NCI-H524 (cell line): ENCODE data around the gene DLG1.
A peak's percentile ranks its signal among the peaks of the same experiment; 100 is the strongest.

Experiments
- DNase-seq, 2 experiments: peaks; one replicate each; lab custom pipeline; 2025; lab: John Stamatoyannopoulos, UW

Gene DLG1

DNA sequence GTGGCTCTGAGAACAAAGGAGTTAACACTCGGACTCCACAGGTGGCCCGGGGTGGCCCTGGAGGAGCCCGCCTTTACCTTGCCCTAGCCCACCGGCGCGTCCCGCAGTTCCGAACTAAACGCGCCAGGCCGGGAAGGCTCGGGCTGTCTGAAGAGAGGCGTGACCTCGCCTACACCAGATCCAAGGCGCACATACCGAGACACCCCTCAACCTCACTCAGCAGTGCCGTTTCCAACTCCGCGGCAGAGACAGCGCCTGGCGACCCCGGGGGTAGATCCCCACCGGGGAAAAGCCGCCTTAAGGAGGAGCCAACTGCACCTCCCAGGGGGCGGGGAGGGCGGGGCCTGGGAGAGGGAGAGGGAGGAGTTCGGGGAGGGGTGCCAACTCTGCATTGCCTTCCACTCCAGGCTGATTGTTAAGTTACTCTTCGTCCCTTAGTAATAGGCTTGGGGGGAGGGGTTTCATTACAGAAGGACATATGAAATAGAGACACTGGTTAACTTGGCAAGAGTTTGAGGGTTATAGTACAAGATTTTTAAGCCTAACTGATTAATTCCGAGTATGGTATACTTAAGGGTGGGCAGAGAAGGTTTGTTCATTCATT is at the start of gene DLG1:
Gene DLG1, minus strand, starts transcription at position 272 of the 604 bp plus-strand sequence. CDS start 1,408 bp downstream, outside the sequence.
- peak; percentile 93 to 94 for DNase-seq

DNA sequence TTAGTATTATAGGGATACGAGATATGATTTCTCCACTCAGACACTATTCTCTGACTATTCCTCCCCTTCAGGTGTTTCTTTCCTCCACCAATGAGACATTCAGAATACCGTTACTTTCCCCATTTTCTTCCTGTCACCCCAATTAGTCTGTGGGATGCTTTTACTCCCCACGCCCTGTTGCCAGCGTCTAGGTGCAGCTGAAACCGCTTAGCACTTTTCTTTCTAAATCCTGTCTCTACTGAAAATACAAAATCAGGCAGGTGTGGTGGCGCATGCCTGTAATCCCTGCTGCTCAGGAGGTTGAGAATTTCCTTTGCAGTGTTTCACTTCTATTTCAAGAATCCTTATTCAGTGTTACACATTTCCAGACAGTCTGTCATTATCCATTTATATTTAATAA is 49.6 kb upstream of the DLG1 start:
- DNase-seq: no peak

DNA sequence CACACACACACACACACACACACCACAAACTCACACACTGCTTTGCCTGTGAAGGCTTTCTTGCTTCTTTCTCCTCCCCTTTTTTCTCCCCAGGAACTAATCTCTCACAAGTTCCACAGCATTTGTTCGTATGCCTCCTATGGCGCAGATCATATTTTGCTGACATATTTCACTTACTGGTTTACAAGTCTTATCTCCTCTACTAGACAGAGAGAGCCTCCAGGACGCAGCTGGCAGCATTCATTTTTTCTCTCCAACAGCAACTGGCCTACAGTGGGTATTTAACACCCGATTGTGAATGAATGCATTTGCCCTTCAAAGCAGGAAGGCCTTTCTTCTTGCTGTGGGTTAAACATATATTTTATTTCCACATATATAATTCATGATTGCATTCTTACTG is 47.0 kb upstream of the DLG1 start:
- DNase-seq: no peak

DNA sequence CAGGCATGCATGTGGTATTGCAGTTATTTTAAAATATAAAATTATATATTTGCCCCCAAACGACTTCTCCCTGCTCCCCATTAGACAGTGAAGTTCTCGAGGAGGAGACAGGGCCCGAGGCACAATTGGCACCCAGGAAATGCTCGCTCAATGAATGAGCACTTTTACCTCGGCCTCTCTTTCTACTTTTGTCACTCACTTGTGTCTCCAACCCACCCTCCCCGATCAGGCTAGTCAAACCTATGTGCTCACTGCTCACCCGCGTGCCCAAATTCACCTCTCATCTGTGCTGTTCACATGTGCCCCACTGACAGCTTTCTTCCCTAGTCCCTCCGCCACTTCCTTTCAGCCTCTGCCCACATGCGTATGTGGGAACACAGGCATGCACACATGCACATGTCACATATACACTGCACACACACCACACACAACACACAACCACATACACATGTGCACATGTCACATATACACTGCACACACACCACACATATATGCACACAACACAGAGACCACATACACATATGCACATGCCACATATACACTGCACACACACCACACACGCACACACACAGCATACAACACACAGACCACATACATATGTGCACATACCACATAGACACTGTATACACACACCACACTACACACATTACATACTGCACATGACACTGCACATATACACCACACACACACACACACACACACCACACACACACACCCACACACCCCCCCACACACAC is 46.3 kb upstream of the DLG1 start:
- no peak for DNase-seq

DNA sequence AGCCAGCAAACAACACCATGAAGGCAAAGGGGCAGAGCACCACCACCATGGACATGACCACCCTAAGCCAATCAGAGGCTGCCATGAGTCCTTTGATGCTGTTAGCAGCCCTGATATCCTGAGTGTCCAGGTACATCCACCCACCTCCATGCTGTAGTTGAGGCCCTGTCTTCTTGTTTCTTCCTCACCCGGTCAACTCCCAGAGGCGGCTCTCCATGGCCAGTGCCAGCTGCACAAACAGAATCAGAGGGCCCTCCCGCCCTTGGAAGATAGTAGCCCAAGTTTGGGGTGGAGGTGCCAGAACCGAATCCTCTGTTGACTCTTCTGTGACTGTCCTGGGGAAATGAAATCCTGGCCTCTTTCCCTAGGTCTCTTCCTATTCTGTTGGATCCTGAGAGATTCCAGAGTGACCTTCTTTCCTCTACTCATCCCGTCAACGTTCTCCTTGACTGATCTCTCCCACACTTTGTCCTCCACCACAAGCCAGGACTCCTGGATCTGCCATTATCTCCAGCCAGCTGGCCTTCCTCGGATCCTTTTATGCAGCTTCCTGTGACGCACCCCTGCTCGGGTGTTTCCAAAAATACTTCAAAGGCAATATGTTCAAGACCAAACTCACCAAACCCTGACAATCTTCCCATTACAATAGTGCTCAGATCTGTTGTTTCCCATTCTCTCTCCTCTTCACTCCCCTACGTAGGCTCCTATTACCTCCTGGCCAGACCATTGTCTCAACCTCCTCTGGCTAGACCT is 45.4 kb upstream of the DLG1 start:
- DNase-seq: no peak

DNA sequence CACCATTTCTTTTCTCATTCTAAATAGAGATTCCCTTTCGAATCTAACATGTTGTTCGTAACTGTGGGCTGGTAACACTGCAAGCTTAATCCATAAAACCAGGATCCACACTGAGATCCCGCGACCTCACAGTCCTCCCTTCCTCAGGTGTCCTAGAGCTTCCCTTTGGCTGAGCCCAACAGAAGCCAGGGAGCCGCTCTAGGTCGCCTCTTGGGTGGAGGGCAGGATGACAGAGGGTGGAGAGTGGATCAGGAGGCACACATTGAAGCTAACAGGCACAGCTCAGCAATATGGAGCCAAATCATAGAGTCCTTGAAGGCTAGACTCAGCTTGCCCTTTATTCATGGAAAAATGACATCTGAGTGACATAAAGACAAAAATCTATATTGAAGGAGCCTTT is 44.7 kb upstream of the DLG1 start:
- DNase-seq: no peak

DNA sequence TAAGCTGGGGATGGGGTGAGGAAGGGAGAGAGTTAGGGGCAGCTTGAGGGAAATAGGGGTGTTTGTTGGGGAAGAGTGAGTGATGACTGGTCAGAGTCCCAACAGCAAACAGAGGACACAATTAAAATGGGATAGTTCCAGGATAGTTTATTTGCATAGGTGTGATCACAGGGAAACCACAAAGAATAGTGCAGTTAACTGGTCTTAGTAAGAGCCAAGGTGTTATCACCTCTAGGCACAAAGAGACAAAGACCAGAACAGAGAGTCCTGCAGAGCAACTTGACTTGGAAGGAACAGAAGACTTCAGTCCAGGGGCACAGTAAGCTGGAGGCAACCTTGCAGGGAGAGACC is 42.1 kb upstream of the DLG1 start:
- DNase-seq: no peak

DNA sequence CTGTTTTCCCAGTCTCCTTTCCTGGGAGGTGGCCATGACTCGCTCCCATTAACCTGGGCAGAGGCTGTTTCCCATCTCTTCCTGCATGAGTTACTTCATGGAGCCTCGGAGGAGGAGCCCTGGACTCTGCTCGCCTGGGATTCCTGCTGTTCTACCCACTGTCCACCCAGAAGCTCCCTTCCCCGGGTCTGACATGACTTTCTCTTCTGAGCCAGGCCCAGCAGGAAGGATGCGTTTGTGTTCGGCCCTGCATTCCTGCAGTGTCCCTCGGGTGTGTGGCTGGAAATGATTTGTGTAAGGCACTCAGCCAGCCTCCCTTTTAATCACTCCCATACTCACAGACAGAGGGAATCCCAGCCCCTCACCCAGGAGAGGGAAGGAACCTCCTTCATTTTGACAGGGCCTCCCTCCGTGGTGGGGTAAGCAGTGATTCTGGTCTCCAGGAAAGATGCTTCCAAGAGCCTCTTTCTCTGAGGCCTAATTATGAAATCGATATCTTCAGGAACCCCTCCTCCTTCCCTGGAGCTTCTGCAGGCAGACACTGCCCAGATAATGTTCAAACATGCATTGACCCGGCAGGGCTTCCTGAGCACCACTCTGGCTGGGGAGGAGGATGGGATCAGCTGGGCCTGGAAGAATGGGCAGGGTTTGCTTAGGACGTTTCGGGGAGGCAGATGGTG is 41.6 kb upstream of the DLG1 start:
- no peak for DNase-seq

DNA sequence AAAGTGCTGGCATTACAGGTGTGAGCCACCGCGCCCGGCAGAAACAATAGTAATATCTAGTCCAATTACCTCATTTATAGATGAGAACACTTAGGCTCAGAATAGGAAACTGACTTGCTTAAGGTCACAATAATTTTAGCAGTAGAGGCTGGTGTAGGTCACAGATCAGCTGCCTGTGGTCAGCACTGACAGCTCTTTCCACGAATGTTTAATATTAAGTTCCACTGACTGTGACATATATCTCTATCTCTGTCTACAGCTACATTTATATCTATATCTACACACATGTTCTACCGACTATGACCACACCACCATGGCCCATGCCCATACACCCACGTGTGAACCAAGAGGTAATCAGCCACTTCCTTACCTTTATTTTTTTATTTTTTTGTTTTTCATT is 40.2 kb upstream of the DLG1 start:
- DNase-seq: no peak

DNA sequence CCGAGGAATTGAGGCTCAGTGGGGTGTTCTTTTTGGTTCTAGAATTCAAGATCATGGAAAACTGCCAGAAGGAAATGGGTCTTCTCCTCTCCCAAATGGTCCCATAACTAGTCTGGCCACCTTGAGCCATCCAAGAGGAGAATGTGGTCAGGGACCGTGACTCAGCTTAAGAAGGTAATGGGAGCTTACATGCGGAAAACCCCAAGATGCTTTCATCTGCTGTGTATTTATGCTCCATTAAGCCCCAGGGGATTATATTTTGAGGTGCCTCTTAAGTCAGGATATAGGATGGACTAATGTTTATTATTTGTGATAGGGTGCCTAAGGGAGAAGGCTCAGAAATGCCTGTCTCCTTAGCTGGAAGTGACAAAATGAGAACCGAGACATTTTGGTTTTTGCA is 39.2 kb upstream of the DLG1 start:
- DNase-seq: no peak

DNA sequence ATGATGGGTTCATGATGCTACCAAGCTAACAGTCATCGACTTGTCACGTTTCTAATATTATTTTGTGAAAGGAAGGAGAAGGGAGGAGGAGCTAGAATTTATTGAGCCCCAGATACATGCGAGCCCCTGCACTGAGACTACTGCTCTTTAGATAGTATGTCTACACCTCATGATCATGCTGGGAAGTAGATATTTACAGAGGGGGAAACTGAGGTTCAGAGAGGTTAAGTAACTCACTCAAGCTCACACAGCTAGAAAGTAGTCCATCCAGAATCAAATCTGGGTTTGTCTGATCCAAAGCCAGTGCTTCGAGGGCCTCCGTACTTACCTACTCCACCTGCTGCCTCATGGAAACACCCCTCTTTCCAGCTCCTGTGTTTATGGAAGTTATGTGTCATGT is 38.8 kb upstream of the DLG1 start:
- DNase-seq: no peak

DNA sequence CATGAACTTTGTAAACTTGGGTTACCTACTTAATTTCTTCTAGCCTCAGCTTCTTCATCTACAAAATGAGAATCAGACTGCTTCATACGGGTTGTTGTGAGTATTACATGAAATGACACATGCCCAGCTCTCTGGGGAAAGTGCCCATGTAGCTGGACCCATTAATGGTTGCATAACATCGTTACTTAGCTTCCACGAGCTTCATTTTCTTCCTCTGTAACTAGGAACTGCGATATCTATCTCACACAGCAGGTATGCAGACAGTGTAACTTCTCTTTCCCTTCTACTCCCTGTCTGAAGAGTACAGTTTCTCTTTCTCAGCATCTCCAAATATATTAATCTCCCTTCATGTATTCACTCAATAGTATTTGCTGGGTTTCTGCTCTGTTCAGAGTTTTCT is 37.9 kb upstream of the DLG1 start:
- DNase-seq: no peak

DNA sequence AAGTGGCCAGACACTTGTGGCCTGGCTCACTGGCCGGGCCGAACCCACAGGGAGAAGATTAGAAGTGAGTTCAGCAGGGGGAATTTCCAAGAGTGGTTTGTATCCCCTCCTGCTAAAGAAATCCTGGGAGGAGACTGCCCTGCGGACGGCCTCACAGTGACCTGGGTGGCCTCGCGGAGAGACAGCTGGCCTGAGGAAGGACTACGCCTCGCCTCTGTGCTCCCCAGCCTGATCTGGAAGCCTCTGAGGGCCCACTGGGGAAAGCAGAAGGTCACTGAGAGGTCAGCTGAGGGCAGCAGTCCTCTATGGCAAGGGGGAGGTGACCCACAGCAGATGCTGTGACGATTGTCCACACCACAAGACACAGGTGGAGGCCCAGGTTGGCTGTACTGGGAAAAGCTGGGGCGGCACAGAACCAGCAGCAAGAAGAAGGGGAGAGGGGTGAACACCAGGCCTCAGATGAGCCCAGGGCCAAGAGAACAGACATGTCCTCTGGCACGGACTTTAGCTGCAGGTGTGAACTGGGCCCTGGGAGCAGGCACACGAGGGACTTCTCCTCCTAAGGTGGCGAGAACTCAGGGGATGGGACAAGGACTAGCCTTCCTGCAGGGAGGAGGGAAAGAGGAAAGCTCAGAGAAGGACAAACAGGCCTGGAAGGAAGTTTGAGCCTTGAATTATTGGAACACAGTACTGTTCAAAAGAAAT is 37.2 kb upstream of the DLG1 start:
- DNase-seq: no peak

DNA sequence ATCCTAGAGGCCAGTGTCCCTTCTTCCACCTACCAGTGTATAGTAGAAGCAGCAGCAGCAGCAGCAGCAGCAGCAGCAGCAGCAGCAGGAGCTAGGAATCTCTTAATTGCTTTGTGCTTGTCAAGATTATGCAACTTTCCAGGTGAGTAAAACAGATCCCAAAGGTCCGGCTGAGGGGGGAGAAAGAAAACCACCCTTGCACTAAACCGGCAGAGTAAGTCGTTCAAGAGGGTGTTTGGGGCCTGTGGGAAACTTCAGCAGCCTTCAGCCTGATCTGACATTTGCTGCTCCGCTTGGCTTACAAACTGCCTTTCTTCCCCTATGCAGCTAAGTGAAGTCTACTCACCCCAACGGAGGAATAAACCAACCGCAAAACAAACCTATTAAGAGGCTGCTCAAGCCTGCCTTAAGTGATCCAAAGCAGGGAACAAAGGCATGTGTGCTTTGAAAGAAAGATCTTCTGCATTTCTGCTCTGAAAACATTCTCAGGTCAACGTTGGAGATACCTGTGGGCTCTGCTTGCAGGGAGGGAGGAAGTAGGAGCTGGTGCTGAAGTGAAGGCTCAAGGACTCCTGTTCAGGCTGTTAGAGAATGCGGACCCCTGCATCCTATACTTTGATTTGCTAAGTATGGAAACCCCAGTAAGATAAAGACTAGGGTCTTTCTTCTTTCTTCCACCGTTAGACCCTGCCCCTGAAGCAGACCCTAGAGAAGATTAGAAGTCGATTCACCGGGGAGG is 35.7 kb upstream of the DLG1 start:
- DNase-seq: no peak

DNA sequence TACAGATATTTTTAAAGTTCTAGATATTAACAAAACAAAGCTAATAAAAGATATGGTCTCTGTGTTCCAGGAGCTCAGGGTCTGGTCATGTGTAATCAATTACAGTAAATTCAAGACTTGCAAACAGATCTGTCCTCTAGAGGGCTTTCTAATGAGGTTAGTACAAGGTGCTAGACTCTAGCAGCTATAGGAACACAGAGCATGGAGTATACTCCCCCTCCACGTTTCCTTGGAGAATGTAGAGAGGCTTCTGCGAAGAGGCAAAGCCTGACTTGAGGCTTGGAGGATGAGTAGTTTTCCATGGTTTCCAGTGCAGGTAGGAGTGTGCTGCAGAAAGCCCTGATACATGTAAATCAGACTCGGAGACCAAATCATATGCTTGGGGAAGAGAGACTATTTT is 32.7 kb upstream of the DLG1 start:
- peak in 1 of 2 experiments; percentile 33 for DNase-seq

DNA sequence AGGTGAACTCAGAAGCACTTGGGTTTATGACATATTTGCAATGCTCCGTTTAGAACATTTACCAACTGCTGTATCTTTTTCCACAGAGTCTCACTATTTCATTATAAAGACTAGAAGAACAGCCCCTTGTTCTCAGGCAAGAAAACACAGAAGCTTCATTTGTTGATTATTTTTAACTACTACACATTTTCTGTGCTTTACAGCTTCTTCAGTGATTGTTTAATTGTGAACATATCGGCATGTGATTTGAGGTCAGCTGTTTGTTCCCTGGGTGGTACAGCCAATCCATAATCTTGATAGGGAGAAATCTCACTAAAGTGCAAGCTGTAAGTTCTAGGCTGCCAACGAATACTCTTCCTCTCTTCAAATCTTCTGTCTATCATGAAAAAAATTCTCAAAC is 31.0 kb upstream of the DLG1 start:
- no peak for DNase-seq

DNA sequence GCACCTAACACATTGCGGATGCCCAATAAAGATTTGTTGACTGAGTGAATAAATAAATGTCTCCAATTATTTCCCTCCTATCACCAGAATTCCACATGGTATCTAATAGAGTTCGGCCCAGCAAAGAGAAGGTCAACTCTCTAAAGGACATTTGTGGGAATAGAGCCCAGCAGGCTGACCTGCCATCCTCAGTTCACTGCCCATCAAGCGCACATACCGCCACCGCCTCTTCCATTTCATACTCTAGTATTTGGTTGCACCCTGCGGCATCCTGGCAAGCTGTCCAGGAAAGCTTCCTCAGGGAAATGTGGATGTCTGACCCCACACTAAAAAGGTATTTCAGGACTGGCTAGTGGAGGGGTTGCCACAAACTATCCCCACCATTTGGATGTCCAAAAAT is 29.8 kb upstream of the DLG1 start:
- no peak for DNase-seq

DNA sequence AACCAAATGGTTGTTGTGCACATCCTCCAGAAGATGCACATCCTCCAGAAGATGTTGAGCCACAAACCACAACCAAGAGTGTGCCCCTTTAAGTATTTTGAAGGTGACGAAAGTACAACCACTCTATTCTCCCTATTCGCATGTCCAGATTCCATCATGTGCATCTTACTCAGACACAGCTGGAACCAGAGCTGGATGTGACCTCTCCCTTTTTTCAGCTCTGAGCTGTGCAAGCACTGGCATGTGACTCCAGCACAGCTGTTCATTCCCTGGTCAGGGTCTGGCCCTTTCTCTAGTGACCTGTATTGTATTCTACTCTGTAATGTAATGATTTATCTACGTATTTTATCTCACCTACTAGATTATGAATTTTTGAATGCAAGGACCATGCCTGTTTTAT is 29.3 kb upstream of the DLG1 start:
- no peak for DNase-seq

DNA sequence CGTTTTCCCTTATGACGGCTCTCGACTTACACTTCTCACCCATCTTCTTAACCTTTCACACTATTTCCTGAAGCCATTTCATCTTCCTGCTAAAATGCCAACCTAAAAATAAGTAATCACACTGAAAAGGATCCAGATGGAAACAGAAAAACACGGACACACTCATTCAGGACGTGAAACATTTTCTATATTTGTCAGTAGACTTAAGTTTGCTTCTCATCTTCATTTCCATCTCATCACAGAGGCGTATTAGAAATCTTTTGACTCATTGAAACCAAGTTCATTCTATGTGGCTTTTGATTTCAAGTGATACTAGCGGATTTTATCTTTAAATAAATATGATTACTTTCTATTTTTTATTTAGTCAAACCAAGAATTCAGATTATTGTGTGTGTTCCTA is 27.4 kb upstream of the DLG1 start:
- DNase-seq: no peak

DNA sequence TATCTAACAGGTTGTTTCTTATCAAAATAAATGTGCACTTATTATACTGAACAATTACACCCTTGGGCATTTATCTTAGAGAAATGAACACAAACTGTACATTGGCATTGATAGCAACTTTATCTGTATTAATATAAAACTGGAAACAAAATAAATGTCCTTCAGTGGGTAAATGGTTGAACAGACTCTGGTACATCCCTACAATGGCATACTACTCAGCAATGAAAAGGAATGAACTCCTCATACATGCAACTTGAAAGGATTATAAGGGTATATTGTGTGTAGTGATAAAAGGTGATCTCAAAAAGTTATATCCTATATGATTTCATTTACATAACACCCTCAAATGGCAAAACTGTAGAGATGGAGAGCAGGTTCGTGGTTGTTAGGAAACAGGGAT is 23.7 kb upstream of the DLG1 start:
- DNase-seq: no peak

DNA sequence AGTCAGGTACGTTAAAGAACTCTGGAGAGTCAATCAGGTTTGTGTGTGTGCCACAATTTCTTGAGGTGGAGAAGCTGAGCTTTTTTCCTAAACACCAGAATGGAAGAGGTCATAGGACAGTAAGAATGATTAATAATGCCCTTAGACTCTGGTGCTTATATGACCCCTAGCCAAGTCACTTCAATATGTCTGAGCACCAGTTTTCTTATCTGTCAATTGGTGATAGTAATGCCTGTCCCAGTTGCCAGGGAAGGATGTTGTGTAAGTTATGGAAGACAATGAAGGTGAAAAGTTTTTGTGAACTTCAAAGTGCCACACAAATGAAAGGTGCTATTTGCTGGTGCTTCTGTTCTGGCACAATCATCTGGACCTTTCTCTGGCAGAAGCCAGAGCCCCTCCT is 22.2 kb upstream of the DLG1 start:
- no peak for DNase-seq
